Glomerular visceral epithelial cell (primary cell): ENCODE data around the gene RASSF6.
A peak's percentile ranks its signal among the peaks of the same experiment; 100 is the strongest.
"Not testable (repeated sequence)": the region's sequence is repeated elsewhere in the genome, so short reads cannot be mapped to it uniquely, and the experiment has no call there.

Experiments
- DNase-seq: peaks from one replicate; pipeline ENCODE4 v3.0.0-alpha.2; 2016; ENCODE audit errors: extremely low spot score

The RASSF6 gene

DNA sequence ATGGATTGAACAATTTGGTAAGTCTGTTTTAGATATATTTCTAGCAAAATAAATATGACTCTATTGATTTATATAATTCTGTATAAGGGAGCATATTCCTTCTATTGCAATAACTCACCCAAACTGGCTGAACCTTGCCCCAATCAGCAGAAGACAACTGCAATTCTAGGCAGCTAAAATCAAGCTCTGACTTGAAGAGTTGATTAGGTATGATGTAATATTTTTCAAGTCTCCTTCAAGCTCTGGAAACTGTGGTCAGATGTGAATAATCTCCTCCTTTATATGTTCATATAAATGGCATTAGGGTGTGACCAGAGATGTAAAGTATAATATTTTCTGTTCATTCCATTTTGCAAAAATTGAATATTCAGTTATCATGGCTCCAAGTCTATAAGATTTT lies 8.2 kb downstream of the RASSF6 start:
- no peak for DNase-seq

DNA sequence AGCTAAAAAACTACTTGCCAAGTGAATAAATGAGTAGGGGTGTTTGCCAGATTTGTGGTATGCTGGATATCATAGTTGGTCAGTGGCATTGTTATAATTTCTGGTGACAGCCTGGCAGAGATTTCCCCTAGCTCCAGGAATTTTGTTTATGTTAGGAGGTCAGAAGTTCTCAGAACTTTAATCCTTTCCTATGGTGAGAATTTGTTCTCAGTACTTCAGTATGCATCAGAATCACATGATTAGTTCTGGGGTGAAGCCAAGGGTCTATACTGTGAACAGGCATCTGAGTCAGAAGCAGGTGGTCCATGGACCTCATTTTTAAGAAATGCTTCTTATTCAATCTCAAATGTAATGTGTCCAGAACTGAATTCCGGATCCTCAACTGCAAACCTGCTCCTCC lies 10.5 kb downstream of the RASSF6 start:
- peak; percentile 56 for DNase-seq

DNA sequence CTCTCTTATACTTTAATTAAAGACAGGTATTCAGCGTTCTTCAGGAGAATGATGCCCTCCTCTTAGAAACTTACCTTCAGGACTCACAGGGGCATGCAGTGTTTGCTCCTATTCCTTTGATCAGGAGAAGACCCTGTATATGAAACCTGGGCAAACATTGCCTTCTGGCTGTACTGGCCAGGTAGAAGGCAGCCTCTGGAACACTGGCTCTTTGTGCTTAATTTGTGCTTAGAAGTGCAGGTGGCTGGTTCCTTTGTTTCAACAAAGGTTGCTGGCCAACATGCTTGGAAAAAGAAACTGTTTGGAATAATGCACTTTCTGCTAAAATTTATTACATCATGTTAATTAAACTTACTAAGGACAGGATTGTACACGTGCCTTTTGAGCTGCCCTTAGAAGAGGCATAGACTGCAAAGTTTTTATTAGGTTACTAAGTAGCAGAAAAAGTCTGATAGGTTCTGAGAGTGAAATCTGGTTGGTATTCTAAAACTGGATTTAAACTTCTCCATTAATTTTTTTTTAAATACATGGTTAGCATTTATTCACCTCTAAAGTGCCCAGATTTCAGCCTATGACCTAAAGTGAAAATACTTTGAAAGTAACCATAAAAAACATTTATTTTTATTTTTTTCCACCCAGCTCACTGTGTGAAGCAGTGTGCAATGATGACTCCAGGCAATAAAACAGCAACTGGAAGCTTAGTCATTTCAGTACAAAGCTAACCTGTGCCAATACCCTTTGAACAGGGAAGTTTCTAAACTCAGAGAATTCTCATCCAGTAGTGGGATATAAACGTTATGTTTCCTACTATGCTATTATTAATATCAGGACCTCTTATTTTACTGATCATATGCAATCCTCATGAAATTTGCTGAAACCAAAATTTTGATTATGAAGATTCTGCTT lies 11.3 kb downstream of the RASSF6 start:
- DNase-seq, result peak; percentile 25

DNA sequence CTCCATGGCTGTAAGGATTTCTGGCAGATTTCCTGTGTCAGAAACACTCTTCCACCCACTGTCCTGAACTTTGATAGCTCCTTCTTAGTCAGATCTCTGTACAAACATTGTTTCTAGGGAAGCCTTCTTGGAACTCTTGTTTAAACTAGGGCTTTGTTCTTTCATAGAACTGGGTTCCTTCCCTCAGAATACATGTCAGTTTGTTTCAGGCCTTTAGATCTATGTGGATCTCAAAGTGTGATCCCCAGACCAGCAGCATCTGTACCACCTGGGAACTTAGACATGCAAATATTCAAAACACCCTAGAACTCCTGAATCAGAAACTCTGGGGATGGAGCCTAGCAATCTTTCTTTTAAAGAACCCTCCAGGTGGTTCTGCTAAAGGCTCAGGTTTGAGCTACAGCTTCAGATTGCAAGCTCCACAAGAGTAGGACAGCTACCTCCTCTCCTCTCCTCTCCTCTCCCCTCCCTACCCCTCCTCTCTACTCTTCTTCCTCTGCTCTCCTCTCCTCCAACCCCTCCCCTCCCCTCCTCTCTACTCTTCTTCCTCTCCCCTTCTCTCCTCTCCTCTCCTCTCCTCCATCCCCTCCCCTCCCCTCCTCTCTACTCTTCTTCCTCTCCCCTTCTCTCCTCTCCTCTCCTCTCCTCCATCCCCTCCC lies 12.7 kb downstream of the RASSF6 start:
- DNase-seq, result no peak

DNA sequence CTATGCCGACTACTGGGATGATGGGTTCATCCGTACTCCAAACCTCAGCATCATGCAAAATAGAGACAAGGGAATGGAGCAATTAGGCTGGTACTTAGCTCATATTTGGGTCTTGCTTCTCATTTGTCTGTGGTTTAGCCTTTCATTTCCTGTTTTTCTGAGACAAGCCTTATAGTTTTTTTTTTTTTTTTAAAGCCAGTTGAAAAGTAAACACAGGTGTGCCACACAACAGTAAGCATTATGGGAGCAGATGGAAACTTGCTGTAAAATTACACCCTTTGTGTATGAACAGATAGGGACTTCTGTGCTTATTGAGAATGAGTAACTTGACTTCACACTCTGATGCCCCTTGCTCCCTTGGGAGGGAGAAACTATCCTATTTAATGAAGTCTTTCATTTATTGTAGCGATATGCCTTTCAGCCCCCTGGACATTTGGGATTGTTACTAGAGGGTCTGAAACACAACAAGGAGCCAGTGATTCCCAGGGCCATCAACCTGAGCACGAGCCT lies 13.7 kb downstream of the RASSF6 start:
- DNase-seq, result no peak

DNA sequence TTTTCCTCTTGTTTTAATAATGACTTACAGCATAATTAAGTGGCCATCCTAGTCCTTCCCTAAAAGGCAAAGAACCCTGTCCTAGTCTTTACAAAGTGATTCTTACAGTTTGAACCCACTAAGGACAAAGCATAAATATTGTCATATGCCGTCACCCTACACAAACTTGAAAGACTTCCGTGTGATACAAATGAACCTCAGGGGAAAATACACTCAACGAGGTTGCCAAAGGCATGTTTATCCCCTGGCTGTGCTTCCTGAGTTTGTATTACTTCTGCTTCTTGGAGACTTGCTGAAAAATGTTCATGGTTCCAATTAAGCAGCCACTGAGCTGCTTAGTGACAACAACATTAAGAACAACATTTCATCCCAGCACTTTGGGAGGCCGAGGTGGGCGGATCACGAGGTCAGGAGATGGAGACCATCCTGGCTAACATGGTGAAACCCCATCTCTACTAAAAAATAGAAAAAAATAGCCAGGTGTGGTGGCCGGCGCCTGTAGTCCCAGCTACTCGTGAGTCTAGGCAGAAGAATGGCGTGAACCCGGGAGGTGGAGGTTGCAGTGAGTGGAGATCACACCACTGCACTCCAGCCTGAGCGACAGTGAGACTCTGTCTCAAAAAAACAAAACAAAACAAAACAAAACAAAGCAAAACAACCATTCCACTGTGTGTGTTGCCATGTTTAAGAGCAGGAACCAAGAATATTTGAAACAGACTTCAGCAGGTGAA lies 16.2 kb downstream of the RASSF6 start:
- peak; percentile 20 for DNase-seq

DNA sequence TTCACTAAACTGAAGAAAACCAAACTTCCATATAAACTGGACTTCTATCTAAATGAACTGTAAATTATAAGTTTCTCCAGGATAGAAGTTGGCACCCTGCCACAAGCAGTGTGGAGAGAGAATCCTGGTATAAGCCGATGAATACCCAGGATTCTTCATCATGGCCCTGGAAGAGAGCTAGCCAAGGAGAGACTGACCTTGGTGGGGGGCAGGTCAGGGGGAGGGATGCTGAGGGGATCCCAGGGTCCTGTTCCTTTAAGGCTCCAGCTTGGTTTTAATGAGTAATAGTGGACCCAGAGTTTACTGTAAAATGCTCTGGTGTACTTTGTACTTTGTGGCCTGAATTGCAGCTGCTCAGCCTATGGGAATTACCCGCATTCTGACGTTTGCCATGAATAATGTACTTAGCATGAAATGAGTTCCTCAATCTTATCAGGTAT lies 16.9 kb downstream of the RASSF6 start:
- peak; percentile 81 for DNase-seq

DNA sequence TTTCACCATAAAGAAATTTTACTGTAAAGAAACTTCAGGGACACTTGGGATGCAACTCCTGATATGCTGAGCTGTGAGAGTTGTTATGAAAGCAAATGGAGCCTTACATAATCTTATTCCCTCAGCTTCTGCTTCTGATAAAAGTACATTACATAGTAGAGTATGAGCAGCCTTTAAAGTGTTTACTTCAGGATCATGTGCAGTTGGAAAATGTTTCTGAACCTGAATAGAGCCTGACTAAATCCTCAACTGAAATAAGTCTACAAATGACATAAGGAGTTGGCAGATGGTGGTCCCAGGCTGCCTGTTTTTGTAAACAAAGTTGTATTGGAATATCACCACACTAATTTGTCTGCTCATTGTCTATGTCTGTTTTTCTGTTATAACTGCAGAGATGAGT lies 19.3 kb downstream of the RASSF6 start:
- no peak for DNase-seq

DNA sequence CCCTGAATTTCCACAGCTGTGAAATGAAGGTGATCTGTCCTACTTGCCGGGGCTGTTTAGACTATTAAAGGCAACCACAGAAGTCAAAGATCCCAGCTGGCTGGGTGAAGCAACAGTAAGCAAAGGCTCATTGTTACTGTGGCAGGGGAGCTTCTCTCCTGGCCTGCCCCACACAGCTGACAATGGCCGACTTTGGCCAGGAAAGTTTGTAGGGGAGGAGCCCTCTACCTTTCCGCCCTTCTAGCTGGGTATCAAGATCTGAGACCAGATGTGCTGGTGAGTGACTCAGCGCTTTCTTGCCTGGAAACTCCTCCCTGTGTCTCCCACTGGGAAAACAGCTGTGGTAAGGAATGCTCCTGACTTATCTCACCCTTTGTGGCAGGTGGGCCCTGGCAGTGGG lies 21.1 kb downstream of the RASSF6 start:
- DNase-seq, result peak; percentile 88

DNA sequence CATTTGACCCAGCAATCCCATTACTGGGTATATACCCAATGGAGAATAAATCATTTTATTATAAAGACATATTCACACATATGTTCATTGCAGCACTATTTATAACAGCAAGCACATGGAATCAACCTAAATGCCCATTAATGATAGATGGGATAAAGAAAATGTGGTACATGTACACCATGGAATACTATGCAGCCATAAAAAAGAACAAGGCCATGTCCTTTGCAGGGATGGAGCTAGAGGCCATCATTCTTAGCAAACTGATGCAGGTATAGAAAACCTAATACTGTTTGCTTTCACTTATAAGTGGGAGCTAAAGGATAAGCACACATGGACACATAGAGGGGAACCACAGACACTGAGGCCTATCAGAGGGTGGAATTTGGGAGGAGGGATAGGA lies 22.6 kb downstream of the RASSF6 start:
- no peak for DNase-seq

DNA sequence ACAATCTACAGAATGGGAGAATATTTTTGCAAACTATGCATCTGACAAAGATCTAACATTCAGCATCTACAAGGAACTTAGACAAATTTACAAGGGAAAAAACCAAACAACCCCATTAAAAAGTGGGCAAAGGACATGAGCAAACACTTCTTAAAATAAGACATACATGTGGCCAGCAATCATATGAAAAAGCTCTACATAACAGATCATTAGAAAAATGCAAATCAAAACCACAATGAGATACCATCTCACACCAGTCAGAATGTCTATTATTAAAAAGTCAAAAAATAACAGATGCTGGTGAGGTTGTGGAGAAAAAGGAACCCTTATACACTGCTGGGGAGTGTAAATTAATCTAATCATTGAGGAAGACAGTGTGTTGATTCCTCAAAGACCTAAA lies 23.1 kb downstream of the RASSF6 start:
- not testable (repeated sequence) for DNase-seq

DNA sequence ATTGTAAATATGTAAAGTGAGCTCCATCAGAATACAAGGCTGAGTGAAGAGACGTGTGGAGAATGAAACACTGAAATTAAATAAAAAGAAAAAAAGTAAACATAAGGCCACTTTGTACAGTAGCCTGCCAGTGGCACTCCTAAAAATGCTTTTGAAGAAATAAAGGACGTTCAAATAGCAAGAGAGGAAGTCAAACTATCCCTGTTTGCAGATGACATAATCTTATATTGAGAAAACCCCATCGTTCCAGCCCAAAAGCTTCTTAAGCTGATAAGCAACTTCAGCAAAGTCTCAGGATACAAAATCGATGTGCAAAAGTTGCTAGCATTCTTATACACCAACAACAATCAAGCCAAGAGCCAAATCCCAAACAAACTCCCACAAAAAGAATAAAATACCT lies 24.2 kb downstream of the RASSF6 start:
- DNase-seq, result no peak

DNA sequence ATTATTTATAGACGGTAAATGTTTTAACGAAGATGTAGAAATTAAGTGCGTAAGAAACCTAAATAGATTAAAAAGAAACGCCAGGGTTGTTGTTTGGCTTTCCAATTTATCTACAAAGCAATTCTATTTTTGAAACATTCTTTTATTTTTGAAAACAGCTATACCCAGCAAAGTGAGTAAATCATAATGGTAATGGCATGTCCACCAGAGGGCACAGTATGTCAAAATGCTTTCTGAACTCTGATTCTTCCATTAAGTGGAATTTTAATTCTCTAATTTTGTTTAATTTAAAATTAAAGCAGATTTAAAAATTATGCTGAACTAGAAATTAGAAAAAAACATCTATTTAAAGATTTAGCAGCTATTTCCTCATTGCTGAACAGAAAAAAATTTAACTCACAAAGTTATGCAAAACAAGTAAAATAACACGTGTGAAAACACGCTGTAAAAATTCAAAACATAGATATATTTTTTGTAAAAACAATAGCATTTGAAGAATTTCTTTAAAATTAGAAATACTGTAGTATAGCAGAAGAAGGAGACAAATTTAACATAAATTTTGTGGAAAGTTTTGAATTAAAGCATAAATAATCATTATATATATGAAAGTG lies 26.5 kb downstream of the RASSF6 start:
- peak; percentile 38 for DNase-seq

DNA sequence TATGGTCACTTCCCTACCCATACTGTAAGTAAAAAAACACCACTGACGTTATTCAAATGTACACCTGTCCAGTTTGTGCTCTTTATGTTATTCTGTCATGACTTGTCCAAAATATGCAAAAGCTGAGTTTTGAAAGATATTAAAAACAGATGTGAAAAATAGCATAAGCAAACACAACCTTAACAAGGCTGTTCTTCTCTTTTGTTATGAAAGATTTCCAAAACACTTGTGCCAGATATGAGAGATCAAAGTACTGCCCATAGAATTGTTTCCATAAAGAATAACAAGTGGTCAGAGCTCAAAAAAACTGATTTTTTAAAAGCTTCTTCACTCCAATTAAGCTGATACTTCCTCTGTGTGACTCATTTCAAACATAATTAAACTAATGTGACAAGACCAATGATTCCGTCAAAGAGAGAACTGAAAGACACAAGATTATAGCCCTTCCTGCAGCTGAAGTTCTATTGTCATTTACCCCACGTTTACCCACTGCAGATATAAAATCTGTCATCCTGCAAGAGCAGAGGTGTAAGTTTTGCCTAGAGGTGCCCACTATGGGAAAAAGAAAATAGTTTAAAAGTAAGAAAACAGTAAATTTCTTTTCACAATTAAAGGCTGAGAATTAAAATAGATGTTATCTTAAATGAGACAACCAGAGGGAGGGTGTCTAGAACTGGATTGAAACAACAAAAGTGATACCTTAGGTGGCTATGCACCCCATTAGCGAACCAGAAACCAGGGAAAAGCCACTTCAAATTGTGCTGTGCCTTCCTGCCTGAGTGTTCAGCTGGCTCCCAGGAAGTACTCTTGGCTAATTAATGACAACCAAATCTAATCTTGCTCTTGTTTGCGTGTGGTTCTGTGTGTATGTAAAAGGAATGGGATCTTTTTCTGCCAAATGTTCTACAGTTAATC lies 30.1 kb downstream of the RASSF6 start:
- DNase-seq, result no peak

DNA sequence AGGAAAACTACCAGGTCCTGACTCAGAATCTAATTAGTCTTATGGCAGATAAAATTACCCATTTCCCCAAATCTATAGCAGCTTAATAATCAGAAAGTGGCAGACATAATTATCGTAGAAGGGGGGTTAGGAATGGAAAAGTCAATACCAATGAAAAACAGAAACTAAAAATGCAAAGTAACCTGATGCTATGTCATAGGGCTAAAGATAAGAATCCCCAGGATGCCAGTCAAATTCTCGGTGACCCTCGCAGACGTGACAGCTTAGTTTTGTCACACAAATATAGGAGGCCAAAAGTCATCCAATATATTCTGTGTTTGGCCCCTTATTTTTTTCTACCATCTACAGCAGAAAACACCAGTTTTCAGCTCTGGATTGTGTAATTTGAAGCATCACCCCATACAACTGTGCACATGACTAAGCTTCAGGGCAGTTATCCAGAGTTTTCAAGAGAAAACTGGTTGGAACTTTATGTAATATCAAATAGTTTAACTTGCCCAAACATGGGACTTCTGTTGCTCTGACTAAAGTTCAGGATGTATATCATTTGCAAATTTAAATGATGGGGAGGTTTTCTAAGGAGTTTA lies 30.9 kb downstream of the RASSF6 start:
- DNase-seq, result no peak

DNA sequence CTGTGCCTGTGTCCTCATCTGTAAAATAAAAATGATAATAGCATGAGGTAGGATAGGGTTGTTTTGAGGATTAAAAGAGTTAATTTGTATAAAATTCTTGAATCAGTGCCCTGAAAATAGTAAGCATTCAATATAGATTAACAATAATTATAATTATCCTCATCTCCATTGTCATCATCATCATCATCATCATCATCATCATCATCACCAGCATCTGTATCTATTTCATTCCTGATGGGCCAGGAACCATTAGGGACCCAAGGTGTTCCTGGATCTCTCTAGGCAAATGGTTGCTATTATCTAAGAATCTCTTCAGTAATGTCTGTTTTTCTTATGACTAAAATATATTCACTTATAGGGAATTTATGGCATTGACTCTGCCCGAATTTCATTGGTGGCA lies 31.6 kb downstream of the RASSF6 start:
- DNase-seq, result no peak

DNA sequence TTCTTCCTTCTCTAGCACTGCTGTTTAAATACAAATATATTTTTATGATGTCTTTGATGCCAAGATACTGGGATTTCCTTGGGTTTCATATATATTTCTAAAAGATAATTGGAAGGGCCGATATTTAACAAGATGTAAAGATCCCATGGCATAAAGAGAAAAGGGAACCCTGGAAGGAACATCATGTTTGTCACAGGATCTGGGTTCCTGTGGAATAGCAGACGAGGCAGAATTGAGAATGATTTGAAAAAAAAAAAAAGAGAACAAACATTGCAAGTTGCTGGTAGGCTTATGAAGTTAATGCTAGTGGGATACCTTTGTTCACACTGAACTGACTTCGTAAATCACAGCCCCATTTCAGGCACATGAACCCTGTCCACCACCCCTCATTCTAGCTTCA lies 33.6 kb downstream of the RASSF6 start:
- DNase-seq, result no peak

DNA sequence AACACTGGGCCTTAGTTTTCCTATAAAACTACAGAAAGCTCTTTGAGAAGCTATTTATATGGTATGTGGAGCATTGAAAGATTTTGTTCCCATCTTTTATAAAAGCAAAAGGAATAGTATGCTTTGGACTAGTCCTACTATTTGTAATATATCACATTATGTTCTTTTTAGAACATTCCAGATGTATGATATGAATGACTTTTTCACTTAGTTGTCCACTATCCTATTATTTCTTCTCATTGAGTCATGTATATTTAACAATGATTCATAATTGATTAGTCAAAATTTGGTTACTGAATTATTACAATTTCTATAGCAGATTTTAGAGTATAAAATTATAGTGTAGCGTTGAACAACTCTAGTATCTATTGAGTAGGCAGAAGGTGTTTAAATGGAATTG lies 34.2 kb downstream of the RASSF6 start:
- DNase-seq, result no peak

DNA sequence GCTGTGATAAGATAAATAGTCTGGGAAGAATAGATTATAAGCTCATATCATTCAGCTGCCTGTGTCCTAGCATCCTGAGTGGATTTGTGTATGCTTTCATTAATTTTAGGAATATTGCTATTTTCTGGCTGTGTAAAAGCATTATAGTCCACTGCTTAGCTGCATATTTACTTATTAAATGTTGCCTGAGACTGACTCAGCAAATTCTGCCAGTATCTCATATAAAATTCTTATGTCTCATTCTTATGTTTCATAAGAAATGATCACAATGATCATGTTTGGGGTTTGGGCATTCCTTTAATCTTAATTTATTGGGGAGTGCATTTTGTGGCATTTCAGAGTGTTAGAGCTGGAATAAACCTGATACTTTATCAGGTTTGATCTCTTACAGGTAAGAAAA lies 34.9 kb downstream of the RASSF6 start:
- DNase-seq, result no peak

DNA sequence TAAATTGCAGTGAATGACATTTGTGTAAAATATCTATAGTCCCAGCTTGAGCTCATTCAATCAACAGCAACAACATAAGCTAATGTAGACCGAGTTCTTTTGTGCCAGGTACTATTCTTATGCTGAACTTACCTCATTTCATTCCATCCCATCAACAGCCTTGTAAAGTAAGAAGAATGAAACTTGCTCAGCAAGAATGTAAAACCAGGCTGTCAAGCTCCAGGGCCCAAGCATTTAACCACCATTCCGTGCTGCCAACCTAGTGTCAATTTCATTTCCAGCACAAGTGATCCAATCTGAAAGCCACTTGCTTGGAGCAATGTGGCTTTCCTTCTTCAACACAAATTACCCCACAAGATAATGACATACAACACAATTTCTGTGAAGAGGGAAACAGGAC lies 36.6 kb downstream of the RASSF6 start:
- DNase-seq, result no peak
